Ovary (tissue), 9 donors: Measurements from ENCODE around the gene CREB3L1. TPM values are rescaled to one million over a fixed set of nuclear protein-coding genes. Genes with fewer than 3 reads are reported as not detected.

Experiments used
- DNase-seq, 5 donors: peaks; one replicate each; pipeline ENCODE4 v3.0.0-alpha.2; 2019 to 2020
- H3K27ac ChIP-seq, 2 donors: fragments of 200-600 bp; one replicate each; pipeline versions ENCODE4 v1.5.1 to v1.8.0; 2019 to 2022
- H3K27me3 ChIP-seq: fragments of 200-600 bp; one replicate; pipeline ENCODE4 v1.8.0; 2022
- H3K36me3 ChIP-seq: fragments of 200-600 bp; sonication (generic); one replicate; pipeline ENCODE4 v1.5.1; 2019
- H3K4me1 ChIP-seq: one replicate; pipeline ENCODE4 v1.8.1; 2013; ENCODE audit warnings: mild to moderate bottlenecking, moderate library complexity; ENCODE audit not compliant: insufficient read depth
- H3K4me3 ChIP-seq: fragments of 200-600 bp; sonication (generic); one replicate; pipeline ENCODE4 v1.5.1; 2017
- H3K9me3 ChIP-seq, 2 donors: fragments of 200-600 bp in 1 of 2; sonication (generic) in 1 of 2; one replicate each; pipeline versions ENCODE4 v1.5.1 to v1.8.1; 2013 to 2019; ENCODE audit warnings: mild to moderate bottlenecking in 1 of 2, moderate library complexity in 1 of 2
- EP300 ChIP-seq: sonication (generic); formaldehyde crosslinking; IDR thresholded peaks from one replicate; pipeline ENCODE4 v1.6.1; 2017; ENCODE audit warnings: antibody characterized with exemption
- POLR2A ChIP-seq: fragments of 450-650 bp; IDR thresholded peaks from one replicate; pipeline ENCODE4 v1.6.1; 2017; ENCODE audit warnings: antibody characterized with exemption, mild to moderate bottlenecking, moderate library complexity
- WGBS, 3 donors: extraction: QIAGEN DNeasy Blood & Tissue Kit in 1 of 3; methylation state at CpG; one replicate each; pipeline versions ENCODE4 v1.1.5 to v1.1.7; 2013 to 2017; 5-methylcytosine and 5-hydroxymethylcytosine counted together
- intact Hi-C, 4 donors: fragments of 100-400 bp; cut with DNase I; formaldehyde crosslinking; loops; one replicate each; pipeline versions ENCODE4 v1.11.0 to v1.15.1; 2022 to 2023
- polyA plus RNA-seq, 2 donors: library from polyadenylated mRNA; stranded (reverse); fragments of 200-250 nt in 1 of 2; fragments of 350-450 nt in 1 of 2; fragmentation: Illumina TruSeq in 1 of 2; extraction: RNeasy Lipid Tissue Mini Kit (QIAGEN cat#74804) in 1 of 2; gene quantifications; one replicate each; pipeline ENCODE4 v1.2.3, GENCODE V29; 2013 to 2014
- total RNA-seq, 7 donors: library from RNA; depleted of rRNA in 2 of 7; stranded (reverse); fragments of >200 nt in 2 of 7; fragmentation: NEBNext Ultra II Directional in 3 of 7; extraction: Animal tissue kit (Norgen Biotek cat#: 25700) in 3 of 7; gene quantifications; one replicate each; pipeline versions ENCODE4 v1.1.0 to v1.2.4, GENCODE V29; 2016 to 2023
- TF ChIP-seq, protein P1 (sequence below), 3 donors: fragments of 450-650 bp in 2 of 3; fragments of 200-600 bp in 1 of 3; IDR thresholded peaks; one replicate each; pipeline versions ENCODE4 v1.5.1 to v1.8.0; 2016 to 2022; ENCODE audit warnings: antibody characterized with exemption in 3 of 3, mild to moderate bottlenecking in 1 of 3
- donor health status: DM: no; HTN: no; CAD: no; lungs with moderate emphysema.
- donor health status: DM: no; HTN: no; CAD: no.
- donor health status: Bipolar disorder and iron deficiency.
- donor health status: DM: yes; HTN: yes; CAD: no.
- donor health status: DM: no; HTN: no; CAD: no.
- donor health status: DM: yes; HTN: yes; CAD: no.

CREB3L1 gene
- total and polyA plus RNA-seq, 9 donors = 1.7 to 63.0 (median 7.5) TPM

DNA sequence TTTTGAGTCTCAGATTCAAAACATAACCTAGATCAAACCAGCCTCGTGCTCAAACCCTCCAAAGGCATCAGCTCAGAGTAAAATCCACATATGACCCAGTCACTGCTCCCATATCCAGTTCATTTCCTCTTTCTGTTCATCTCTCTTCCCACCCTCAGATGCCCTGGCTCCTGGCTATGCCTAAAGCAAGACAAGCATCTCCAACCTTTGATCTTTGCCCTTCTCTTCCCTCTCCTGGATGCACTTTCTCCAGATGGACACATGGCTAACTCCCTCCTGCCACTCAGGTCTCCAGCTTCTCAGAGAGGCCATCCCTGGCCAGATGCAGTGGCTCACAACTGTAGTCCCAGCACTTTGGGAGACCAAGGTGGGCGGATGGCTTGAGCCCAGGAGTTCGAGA lies 14.3 kb upstream of the CREB3L1 start:
- WGBS, 3 donors = 83 to 93% (median 91%) methylated on average over 3 of the region's 3 CpGs
- no peaks in the 10 kb centered on the region for H3K4me1 ChIP-seq

DNA sequence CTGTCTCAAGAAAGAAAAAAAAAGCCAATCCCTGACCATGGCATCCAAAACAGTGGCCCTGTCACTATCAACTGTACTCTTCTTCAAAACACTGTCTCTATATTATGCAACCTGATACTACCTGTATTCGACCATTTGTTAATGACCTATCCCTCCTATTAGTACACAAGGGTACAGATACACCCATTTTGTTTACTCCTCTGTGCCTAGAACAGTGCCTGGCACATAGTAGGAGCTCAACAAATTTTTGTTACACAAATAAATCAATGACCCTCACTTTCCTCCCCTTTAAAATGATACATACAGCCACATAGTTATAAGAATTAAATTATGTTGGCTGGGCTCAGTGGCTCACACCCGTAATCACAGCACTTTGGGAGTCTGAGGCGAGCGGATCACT lies 13.4 kb upstream of the CREB3L1 start:
- 92 to 98% (median 95%) methylated on average over 4 of the region's 4 CpGs for WGBS, 3 donors
- no peak for DNase-seq
- no peaks in the 10 kb centered on the region for H3K9me3 ChIP-seq

More for the DNA sequence above, 14.3 kb upstream of the CREB3L1 start:
- TF ChIP-seq EP300 = no peak
- H3K9me3 ChIP-seq = no peaks in the 10 kb centered on the region
- intact Hi-C loops = no loop called here
- no peak overlapping the region for H3K27ac ChIP-seq
- H3K4me3 ChIP-seq = no peak overlapping the region
- H3K27me3 ChIP-seq = no peaks in the 10 kb centered on the region
- H3K36me3 ChIP-seq = no peaks in the 10 kb centered on the region
- no peak for DNase-seq

DNA sequence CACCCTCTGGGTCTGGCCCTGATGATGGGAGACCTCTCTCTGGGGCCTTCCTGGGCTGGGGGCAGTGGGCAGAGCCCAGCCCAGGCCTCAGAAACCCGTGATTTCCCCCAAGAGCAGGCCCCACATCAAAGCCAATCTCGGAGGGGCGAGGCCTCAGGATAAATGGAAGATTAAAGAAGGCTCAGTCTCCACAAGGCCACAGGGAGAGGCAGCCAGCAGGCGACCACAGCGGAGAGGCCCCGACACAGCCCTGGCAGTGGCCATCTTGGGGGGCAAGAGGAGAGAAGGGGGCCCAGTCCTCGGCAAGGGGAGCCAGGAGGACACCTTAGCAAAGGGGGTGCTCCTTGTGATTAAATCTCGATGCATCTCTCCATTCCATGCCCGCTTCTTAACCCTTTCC lies 12.5 kb upstream of the CREB3L1 start:
- WGBS, 3 donors = 65 to 69% (median 65%) methylated on average over 9 of the region's 9 CpGs
- intact Hi-C loops = no loop called here

More for the DNA sequence above, 13.4 kb upstream of the CREB3L1 start:
- H3K27me3 ChIP-seq = no peaks in the 10 kb centered on the region
- H3K4me3 ChIP-seq = no peak overlapping the region
- H3K27ac ChIP-seq = no peak overlapping the region
- TF ChIP-seq, protein P1, sequence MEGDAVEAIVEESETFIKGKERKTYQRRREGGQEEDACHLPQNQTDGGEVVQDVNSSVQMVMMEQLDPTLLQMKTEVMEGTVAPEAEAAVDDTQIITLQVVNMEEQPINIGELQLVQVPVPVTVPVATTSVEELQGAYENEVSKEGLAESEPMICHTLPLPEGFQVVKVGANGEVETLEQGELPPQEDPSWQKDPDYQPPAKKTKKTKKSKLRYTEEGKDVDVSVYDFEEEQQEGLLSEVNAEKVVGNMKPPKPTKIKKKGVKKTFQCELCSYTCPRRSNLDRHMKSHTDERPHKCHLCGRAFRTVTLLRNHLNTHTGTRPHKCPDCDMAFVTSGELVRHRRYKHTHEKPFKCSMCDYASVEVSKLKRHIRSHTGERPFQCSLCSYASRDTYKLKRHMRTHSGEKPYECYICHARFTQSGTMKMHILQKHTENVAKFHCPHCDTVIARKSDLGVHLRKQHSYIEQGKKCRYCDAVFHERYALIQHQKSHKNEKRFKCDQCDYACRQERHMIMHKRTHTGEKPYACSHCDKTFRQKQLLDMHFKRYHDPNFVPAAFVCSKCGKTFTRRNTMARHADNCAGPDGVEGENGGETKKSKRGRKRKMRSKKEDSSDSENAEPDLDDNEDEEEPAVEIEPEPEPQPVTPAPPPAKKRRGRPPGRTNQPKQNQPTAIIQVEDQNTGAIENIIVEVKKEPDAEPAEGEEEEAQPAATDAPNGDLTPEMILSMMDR (IDR thresholded peaks at IDR 0.05) = no peak
- TF ChIP-seq EP300 = no peak
- TF ChIP-seq POLR2A = no peak
- intact Hi-C loops = no loop called here
- H3K4me1 ChIP-seq = no peaks in the 10 kb centered on the region
- no peaks in the 10 kb centered on the region for H3K36me3 ChIP-seq

DNA sequence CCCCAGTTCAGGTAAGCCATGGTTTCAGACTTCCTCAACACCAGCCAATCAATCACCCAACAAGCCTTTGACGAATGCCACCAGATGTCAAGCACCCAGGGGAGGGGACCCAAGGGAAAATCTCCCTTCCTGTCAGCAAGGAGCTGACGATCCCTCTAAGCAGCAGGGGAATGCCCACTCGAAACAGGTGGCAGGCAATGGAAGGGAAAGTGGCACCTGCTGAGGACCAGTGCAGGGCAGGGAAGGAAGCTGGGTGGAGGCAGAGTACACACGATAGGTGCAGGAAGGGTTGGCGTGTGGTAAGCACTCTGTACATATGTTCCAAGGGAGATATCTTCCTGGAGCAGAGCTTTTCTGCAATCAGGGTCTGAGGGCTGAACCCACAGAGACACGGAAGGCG lies 11.7 kb upstream of the CREB3L1 start:
- Histone ChIP-seq H3K36me3 (no peaks in the 10 kb centered on the region), H3K4me3 (no peak overlapping the region), H3K27me3 (no peaks in the 10 kb centered on the region), H3K9me3 (no peaks in the 10 kb centered on the region), H3K4me1 (no peaks in the 10 kb centered on the region), H3K27ac (no peak overlapping the region)
- 87 to 88% (median 87%) methylated on average over 7 of the region's 7 CpGs for WGBS, 3 donors
- intact Hi-C loops = no loop called here
- no peak for DNase-seq
- TF ChIP-seq POLR2A = no peak
- TF ChIP-seq EP300 = no peak
- TF ChIP-seq, protein P1 (IDR thresholded peaks at IDR 0.05) = no peak

More for the DNA sequence above, 12.5 kb upstream of the CREB3L1 start:
- Histone ChIP-seq H3K4me1 (no peaks in the 10 kb centered on the region), H3K9me3 (no peaks in the 10 kb centered on the region), H3K27ac (no peak overlapping the region), H3K36me3 (no peaks in the 10 kb centered on the region), H3K4me3 (no peak overlapping the region), H3K27me3 (no peaks in the 10 kb centered on the region)
- no peak for DNase-seq
- TF ChIP-seq POLR2A (no peak), EP300 (no peak)
- TF ChIP-seq, protein P1 (IDR thresholded peaks at IDR 0.05) = no peak

DNA sequence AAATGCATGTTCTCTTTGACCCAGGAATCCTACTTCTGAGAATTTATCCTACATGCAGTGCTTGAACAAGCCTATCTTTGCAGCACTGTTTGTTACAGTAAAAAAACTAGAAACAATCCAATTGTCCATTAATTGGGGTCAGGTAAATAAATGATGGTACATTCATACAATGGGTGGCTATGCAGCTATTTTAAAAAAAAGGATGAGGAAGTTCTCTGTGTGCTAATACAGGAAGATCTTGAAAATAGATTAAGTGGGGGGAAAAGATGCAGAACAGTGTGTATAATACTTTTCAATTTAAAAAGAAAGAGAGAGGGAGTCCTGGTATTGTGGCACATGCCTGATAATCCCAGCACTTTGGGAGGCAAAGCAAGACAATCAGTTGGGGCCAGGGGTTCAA lies 9.5 kb upstream of the CREB3L1 start:
- no peaks in the 10 kb centered on the region for H3K9me3 ChIP-seq
- no peaks in the 10 kb centered on the region for H3K27me3 ChIP-seq
- no peak overlapping the region for H3K4me3 ChIP-seq
- H3K36me3 ChIP-seq = no peaks in the 10 kb centered on the region
- no peak for TF ChIP-seq EP300
- TF ChIP-seq, protein P1 (IDR thresholded peaks at IDR 0.05) = no peak
- no peak for TF ChIP-seq POLR2A
- H3K4me1 ChIP-seq = peaks cover 6% of the 10 kb centered on the region
- no peak overlapping the region for H3K27ac ChIP-seq
- intact Hi-C loops = no loop called here
- no peak for DNase-seq
